ENCODE results near the gene SPOUT1. TPM values are rescaled to one million over a fixed set of nuclear protein-coding genes. Genes with fewer than 3 reads are reported as not detected.

Gene SPOUT1
- total RNA-seq, 1 donor from 2014 or later: 62.1 TPM

GRCh38 chr9:128774804-128775203 lies 54.8 kb downstream of the SPOUT1 start:
- H3K4me3 Mint-ChIP-seq (ENCODE audit: unreplicated experiment): peak overlapping the region; percentile 62
- peaks cover 10% of the 10 kb centered on the region for H3K36me3 Mint-ChIP-seq (ENCODE audit: low read depth, unreplicated experiment)
- DNase-seq (ENCODE audit: low spot score): no peak
- H3K4me1 Mint-ChIP-seq (ENCODE audit: unreplicated experiment): peaks cover 14% of the 10 kb centered on the region
- H3K9me3 Mint-ChIP-seq (ENCODE audit: unreplicated experiment): no peaks in the 10 kb centered on the region
- H3K27ac Mint-ChIP-seq (ENCODE audit: unreplicated experiment): no peak overlapping the region
- H3K27me3 Mint-ChIP-seq (ENCODE audit: unreplicated experiment): peaks cover 13% of the 10 kb centered on the region
- no peak for TF ChIP-seq CTCF (IDR thresholded peaks at IDR 0.05; ENCODE audit: unreplicated experiment)

GRCh38 chr9:128773049-128773448 lies 56.5 kb downstream of the SPOUT1 start:
- DNase-seq (ENCODE audit: low spot score): no peak
- no peak overlapping the region for H3K4me3 Mint-ChIP-seq (ENCODE audit: unreplicated experiment)
- no peaks in the 10 kb centered on the region for H3K9me3 Mint-ChIP-seq (ENCODE audit: unreplicated experiment)
- peaks cover 15% of the 10 kb centered on the region for H3K4me1 Mint-ChIP-seq (ENCODE audit: unreplicated experiment)
- no peak for TF ChIP-seq CTCF (IDR thresholded peaks at IDR 0.05; ENCODE audit: unreplicated experiment)
- H3K27ac Mint-ChIP-seq (ENCODE audit: unreplicated experiment): no peak overlapping the region
- peaks cover 11% of the 10 kb centered on the region for H3K36me3 Mint-ChIP-seq (ENCODE audit: low read depth, unreplicated experiment)
- peaks cover 11% of the 10 kb centered on the region for H3K27me3 Mint-ChIP-seq (ENCODE audit: unreplicated experiment)

GRCh38 chr9:128771745-128772519 lies 57.7 kb downstream of the SPOUT1 start, which contains the start of gene ZER1:
Gene ZER1 (minus strand): TSS chr9:128771927. CDS start chr9:128755565, 16,362 bp downstream.
- H3K27me3 Mint-ChIP-seq (ENCODE audit: unreplicated experiment): peaks cover 11% of the 10 kb centered on the region
- peaks cover 15% of the 10 kb centered on the region for H3K4me1 Mint-ChIP-seq (ENCODE audit: unreplicated experiment)
- peak within 1 kb of the TSS; percentile 94 for H3K4me3 Mint-ChIP-seq (ENCODE audit: unreplicated experiment)
- no peaks in the 10 kb centered on the region for H3K9me3 Mint-ChIP-seq (ENCODE audit: unreplicated experiment)
- TF ChIP-seq CTCF (IDR thresholded peaks at IDR 0.05; ENCODE audit: unreplicated experiment): no peak
- peaks cover 11% of the 10 kb centered on the region for H3K36me3 Mint-ChIP-seq (ENCODE audit: low read depth, unreplicated experiment)
- peak within 1 kb of the TSS; percentile 83 for H3K27ac Mint-ChIP-seq (ENCODE audit: unreplicated experiment)
- DNase-seq (ENCODE audit: low spot score): peak; percentile 91

- no peak for TF ChIP-seq CTCF (IDR thresholded peaks at IDR 0.05; ENCODE audit: unreplicated experiment)
Observed at GRCh38 chr9:128771094-128771721, 58.4 kb downstream of the SPOUT1 start.

More at GRCh38 chr9:128771094-128771721, 58.4 kb downstream of the SPOUT1 start:
- Mint-ChIP-seq H3K4me3 (ENCODE audit: unreplicated experiment) (peak overlapping the region; percentile 94), H3K9me3 (ENCODE audit: unreplicated experiment) (no peaks in the 10 kb centered on the region), H3K36me3 (ENCODE audit: low read depth, unreplicated experiment) (peaks cover 11% of the 10 kb centered on the region), H3K27ac (ENCODE audit: unreplicated experiment) (peak overlapping the region; percentile 83), H3K4me1 (ENCODE audit: unreplicated experiment) (peaks cover 15% of the 10 kb centered on the region), H3K27me3 (ENCODE audit: unreplicated experiment) (peaks cover 11% of the 10 kb centered on the region)
- peak; percentile 54 for DNase-seq (ENCODE audit: low spot score)

Measured in endothelial cell (in vitro differentiated cells).